ENCODE data around the gene PEX16. TPM values are rescaled to one million over a fixed set of nuclear protein-coding genes. Genes with fewer than 3 reads are reported as not detected.

The PEX16 gene
- total RNA-seq, 1 experiment from 2014 or later = 33.2 TPM

DNA sequence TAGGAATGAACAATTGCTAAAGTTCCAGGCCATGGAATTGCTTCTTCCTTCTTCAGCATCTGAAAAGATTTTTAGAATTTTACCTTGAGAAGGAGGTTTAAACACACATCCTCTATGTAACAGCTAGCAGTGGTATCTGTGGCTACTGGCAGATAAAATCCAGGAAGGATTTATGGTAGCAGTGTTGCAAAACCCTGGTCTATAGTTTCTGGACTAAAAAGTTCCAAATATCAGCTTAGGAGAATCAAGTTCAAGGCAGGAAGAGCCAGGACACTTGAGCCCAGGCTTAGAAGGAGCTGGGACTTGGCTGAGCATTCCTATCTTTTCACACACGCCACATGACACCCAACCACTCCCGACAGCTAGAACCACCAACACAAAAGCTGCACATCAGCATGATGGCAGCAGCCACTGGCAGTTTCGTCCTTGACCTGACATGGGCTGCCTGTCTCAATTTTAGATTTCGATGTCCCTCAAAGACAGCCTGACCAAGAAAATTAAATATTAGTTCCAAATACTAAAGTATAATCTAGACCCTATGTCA lies 18.9 kb upstream of the PEX16 start:
- no peak overlapping the region for H2AFZ ChIP-seq (ENCODE audit: low read depth, low read length, poor library complexity, severe bottlenecking)
- H3K27me3 ChIP-seq (ENCODE audit: insufficient read depth, low read length) = no peaks in the 10 kb centered on the region
- ChIA-PET POLR2A (no interaction called here), RAD21 (ENCODE audit: low non-redundant PET in 1 of 2, low total read pairs in 2 of 2, uncharacterized antibody in 2 of 2, unreplicated experiment in 2 of 2) (no interaction called here), CTCF (no interaction called here)
- peaks cover 0 to 8% of the 10 kb centered on the region in 2 experiments; a peak in 2 of 4 replicates for H3K36me3 ChIP-seq (ENCODE audit: control insufficient read depth in 1 of 2, insufficient read depth in 2 of 2, low read length in 2 of 2)
- H3K4me2 ChIP-seq (ENCODE audit: low read length) = no peak overlapping the region
- H3K4me1 ChIP-seq (ENCODE audit: control insufficient read depth in 1 of 2, insufficient read depth in 2 of 2, low read length in 2 of 2) = no peaks in the 10 kb centered on the region
- H3K9me3 ChIP-seq (ENCODE audit: control insufficient read depth in 1 of 2, insufficient read depth in 1 of 2, low read depth in 1 of 2, low read length in 2 of 2) = no peaks in the 10 kb centered on the region
- intact Hi-C loops (cut with micrococcal nuclease) = no loop called here
- no peaks in the 10 kb centered on the region for H3K79me2 ChIP-seq (ENCODE audit: insufficient read depth, low read length)
- TF ChIP-seq POLR2AphosphoS5 (IDR thresholded peaks at IDR 0.05; ENCODE audit: low read depth, low read length) = no peak
- TF ChIP-seq JUND (IDR thresholded peaks at IDR 0.05) = no peak
- TF ChIP-seq ZFX (IDR thresholded peaks at IDR 0.05) = no peak
- TF ChIP-seq, protein P1, sequence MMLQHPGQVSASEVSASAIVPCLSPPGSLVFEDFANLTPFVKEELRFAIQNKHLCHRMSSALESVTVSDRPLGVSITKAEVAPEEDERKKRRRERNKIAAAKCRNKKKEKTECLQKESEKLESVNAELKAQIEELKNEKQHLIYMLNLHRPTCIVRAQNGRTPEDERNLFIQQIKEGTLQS (IDR thresholded peaks at IDR 0.05) = no peak
- no peak for TF ChIP-seq CEBPB (IDR thresholded peaks at IDR 0.05; ENCODE audit: low read depth)
- TF ChIP-seq EZH2 (IDR thresholded peaks at IDR 0.05) = no peak
- H3K27ac ChIP-seq (ENCODE audit: low read depth, low read length) = no peak overlapping the region
- ATAC-seq (no peak), DNase-seq (ENCODE audit: low read depth, low spot score) (no peak)
- no peak overlapping the region for H3K9ac ChIP-seq (ENCODE audit: low read length)
- no peak overlapping the region for H3K4me3 ChIP-seq (replicated peaks in 1 of 2; ENCODE audit: low read depth in 1 of 2, low read length in 2 of 2)
- no peaks in the 10 kb centered on the region for H4K20me1 ChIP-seq (ENCODE audit: insufficient read depth)
- BruUV-seq (replicated peaks) = no TSS peak
- no peaks in the 10 kb centered on the region for H3K9me2 ChIP-seq (ENCODE audit: insufficient read depth)

DNA sequence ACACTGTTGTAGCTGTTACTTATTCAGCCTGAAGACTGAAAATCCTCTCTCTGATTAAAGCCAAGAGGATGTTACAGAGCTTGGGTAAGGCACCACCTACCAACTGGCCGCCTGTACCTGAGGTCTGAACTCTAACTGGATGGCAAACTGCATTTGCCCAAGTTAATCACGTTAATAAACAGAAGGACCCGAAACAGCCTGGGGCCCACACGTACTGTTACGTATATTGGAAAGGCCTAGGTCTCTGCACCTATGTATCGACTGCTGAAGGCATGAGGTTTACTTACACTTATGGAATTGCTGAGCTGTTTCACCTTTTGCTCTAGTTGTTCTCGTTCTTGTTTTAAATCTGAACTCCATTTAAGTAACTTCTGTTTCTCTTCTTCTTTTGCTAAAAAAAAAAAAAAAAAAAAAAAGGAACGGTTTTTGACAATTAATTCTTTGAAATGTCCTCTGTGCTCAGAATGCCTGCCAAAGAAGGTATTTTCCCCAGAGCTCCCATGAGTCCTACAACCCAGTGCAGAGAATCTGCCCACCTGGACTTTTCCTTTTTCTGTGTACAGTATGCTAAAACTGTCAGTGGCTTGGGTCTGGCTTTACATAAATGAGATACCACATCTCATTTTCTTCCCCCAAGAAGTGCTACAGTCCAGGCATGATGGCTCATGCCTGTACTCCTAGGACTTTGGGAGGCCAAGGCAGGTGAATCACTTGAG lies 17.8 kb upstream of the PEX16 start:
- H3K4me1 ChIP-seq (ENCODE audit: control insufficient read depth in 1 of 2, insufficient read depth in 2 of 2, low read length in 2 of 2) = no peaks in the 10 kb centered on the region
- POLR2A ChIA-PET = no interaction called here
- no peak for ATAC-seq

More for the DNA sequence above, 17.8 kb upstream of the PEX16 start:
- Histone ChIP-seq H3K9ac (ENCODE audit: low read length) (no peak overlapping the region), H3K79me2 (ENCODE audit: insufficient read depth, low read length) (no peaks in the 10 kb centered on the region), H3K9me3 (ENCODE audit: control insufficient read depth in 1 of 2, insufficient read depth in 1 of 2, low read depth in 1 of 2, low read length in 2 of 2) (no peaks in the 10 kb centered on the region), H3K36me3 (ENCODE audit: control insufficient read depth in 1 of 2, insufficient read depth in 2 of 2, low read length in 2 of 2) (peaks cover 0 to 8% of the 10 kb centered on the region in 2 experiments; a peak in 2 of 4 replicates), H3K4me3 (replicated peaks in 1 of 2; ENCODE audit: low read depth in 1 of 2, low read length in 2 of 2) (no peak overlapping the region), H3K4me2 (ENCODE audit: low read length) (no peak overlapping the region), H3K27me3 (ENCODE audit: insufficient read depth, low read length) (no peaks in the 10 kb centered on the region), H3K9me2 (ENCODE audit: insufficient read depth) (no peaks in the 10 kb centered on the region), H2AFZ (ENCODE audit: low read depth, low read length, poor library complexity, severe bottlenecking) (no peak overlapping the region), H3K27ac (ENCODE audit: low read depth, low read length) (no peak overlapping the region), H4K20me1 (ENCODE audit: insufficient read depth) (no peaks in the 10 kb centered on the region)
- intact Hi-C loops (cut with micrococcal nuclease) = no loop called here
- CTCF ChIA-PET = no interaction called here
- BruUV-seq (replicated peaks) = no TSS peak
- TF ChIP-seq SIN3A (IDR thresholded peaks at IDR 0.05; ENCODE audit: low read depth) = no peak
- no peak for DNase-seq (ENCODE audit: low read depth, low spot score)
- RAD21 ChIA-PET (ENCODE audit: low non-redundant PET in 1 of 2, low total read pairs in 2 of 2, uncharacterized antibody in 2 of 2, unreplicated experiment in 2 of 2) = no interaction called here
